Measurements from ENCODE around the gene ROS1.

GRCh38 chr6:117472667-117473066, 46.9 kb upstream of the ROS1 start:
- TF ChIP-seq CBX3 (IDR thresholded peaks at IDR 0.05; ENCODE audit: borderline replicate concordance, low read depth) (no peak), BCLAF1 (IDR thresholded peaks at IDR 0.05) (no peak), CBFB (IDR thresholded peaks at IDR 0.05; ENCODE audit: low read depth) (no peak), CTCF (IDR thresholded peaks at IDR 0.05 in 2 of 3, conservative IDR thresholded peaks at IDR 0.05 in 1 of 3; ENCODE audit: control insufficient read depth in 2 of 3, extremely low read depth in 1 of 3, insufficient read depth in 1 of 3, low read depth in 3 of 3, low read length in 3 of 3) (no peak), EP300 (IDR thresholded peaks at IDR 0.05; ENCODE audit: borderline replicate concordance in 1 of 2, control insufficient read depth in 1 of 2, low read depth in 2 of 2, low read length in 2 of 2) (no peak), ATF2 (IDR thresholded peaks at IDR 0.05; ENCODE audit: low read length) (no peak), CHD2 (IDR thresholded peaks at IDR 0.05; ENCODE audit: borderline replicate concordance, low read depth, low read length) (no peak), CHD4 (IDR thresholded peaks at IDR 0.05) (no peak), FOS (IDR thresholded peaks at IDR 0.05; ENCODE audit: borderline replicate concordance, extremely low read depth, insufficient read length) (no peak), MXI1 (IDR thresholded peaks at IDR 0.05; ENCODE audit: low read depth, low read length) (no peak), RBBP5 (conservative IDR thresholded peaks at IDR 0.05) (no peak), SRF (IDR thresholded peaks at IDR 0.05; ENCODE audit: low read depth in 2 of 2, low read length in 2 of 2) (no peak)

All from GM12878 (cell line).